ENCODE measurements around the gene TFF3.
"Not testable (repeated sequence)": the region's sequence is repeated elsewhere in the genome, so short reads cannot be mapped to it uniquely, and the experiment has no call there.

Gene TFF3

DNA sequence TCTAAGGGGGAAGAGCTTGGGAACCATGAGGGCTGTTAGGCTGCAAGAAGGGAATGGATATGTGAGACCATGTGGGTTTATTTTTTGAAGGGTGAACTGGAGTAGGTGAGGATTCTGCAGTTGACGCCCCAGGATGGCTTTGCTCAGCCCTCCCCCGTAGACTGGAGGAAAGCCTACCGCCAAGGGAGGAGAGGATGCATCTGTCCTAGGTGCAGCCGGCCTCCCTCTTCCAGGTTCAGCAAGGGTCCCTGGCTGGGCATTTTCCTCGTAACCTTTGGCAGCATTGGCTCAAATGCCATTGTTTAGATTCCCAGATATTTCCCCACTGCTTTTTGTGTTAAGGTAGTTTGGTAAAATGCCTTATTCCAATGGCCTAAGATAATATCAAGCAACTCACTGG lies 16.6 kb downstream of the TFF3 start:
- H3K4me1 ChIP-seq (ENCODE audit: control insufficient read depth, insufficient read depth, low read length), result peaks cover 3% of the 10 kb centered on the region
- H3K36me3 ChIP-seq (ENCODE audit: control insufficient read depth, insufficient read depth, low read length), result no peaks in the 10 kb centered on the region
- no peaks in the 10 kb centered on the region for H3K27me3 ChIP-seq (ENCODE audit: control insufficient read depth, insufficient read depth, low read length)
- H3K9me3 ChIP-seq (ENCODE audit: control insufficient read depth, insufficient read depth, low read length), result no peaks in the 10 kb centered on the region
- H3K9ac ChIP-seq (ENCODE audit: low read depth, low read length), result no peak overlapping the region
- H3K4me3 ChIP-seq (ENCODE audit: low read depth, low read length), result no peak overlapping the region

GRCh38 chr21:42298237-42298636 lies 17.0 kb downstream of the TFF3 start:
- Histone ChIP-seq H3K27me3 (ENCODE audit: control insufficient read depth, insufficient read depth, low read length) (no peaks in the 10 kb centered on the region), H3K9ac (ENCODE audit: low read depth, low read length) (no peak overlapping the region), H3K36me3 (ENCODE audit: control insufficient read depth, insufficient read depth, low read length) (no peaks in the 10 kb centered on the region), H3K4me1 (ENCODE audit: control insufficient read depth, insufficient read depth, low read length) (peaks cover 3% of the 10 kb centered on the region), H3K9me3 (ENCODE audit: control insufficient read depth, insufficient read depth, low read length) (no peaks in the 10 kb centered on the region), H3K4me3 (ENCODE audit: low read depth, low read length) (no peak overlapping the region)

DNA sequence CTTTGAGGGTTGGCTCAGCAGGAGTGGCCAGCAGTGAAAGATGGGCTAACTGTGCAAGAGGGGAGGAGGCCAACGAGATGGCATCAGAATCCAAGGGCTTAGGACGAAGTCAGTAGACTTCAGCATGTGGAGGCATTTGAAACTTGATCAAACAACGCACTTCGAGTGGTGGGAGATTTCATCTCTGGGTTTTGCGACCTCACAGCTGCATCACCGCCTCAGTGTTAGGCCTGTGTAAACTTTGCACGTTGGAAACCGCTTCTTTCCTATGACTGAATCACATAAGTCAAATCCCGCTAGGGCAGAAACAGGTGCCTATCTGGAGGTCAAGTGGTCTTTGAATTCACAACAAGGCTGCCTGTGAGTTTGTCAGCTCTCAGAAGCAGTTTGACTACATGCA lies 17.8 kb downstream of the TFF3 start:
- Histone ChIP-seq H3K4me1 (ENCODE audit: control insufficient read depth, insufficient read depth, low read length) (peaks cover 3% of the 10 kb centered on the region), H3K9me3 (ENCODE audit: control insufficient read depth, insufficient read depth, low read length) (no peaks in the 10 kb centered on the region), H3K27me3 (ENCODE audit: control insufficient read depth, insufficient read depth, low read length) (no peaks in the 10 kb centered on the region), H3K36me3 (ENCODE audit: control insufficient read depth, insufficient read depth, low read length) (no peaks in the 10 kb centered on the region), H3K9ac (ENCODE audit: low read depth, low read length) (no peak overlapping the region), H3K4me3 (ENCODE audit: low read depth, low read length) (no peak overlapping the region)

DNA sequence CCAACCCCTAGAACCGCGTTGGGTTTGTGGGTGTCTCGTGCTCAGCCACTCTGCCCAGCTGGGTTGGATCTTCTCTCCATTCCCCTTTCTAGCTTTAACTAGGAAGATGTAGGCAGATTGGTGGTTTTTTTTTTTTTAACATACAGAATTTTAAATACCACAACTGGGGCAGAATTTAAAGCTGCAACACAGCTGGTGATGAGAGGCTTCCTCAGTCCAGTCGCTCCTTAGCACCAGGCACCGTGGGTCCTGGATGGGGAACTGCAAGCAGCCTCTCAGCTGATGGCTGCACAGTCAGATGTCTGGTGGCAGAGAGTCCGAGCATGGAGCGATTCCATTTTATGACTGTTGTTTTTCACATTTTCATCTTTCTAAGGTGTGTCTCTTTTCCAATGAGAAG lies 18.7 kb downstream of the TFF3 start:
- Histone ChIP-seq H3K4me3 (ENCODE audit: low read depth, low read length) (no peak overlapping the region), H3K36me3 (ENCODE audit: control insufficient read depth, insufficient read depth, low read length) (no peaks in the 10 kb centered on the region), H3K27me3 (ENCODE audit: control insufficient read depth, insufficient read depth, low read length) (no peaks in the 10 kb centered on the region), H3K4me1 (ENCODE audit: control insufficient read depth, insufficient read depth, low read length) (peaks cover 3% of the 10 kb centered on the region), H3K9ac (ENCODE audit: low read depth, low read length) (no peak overlapping the region), H3K9me3 (ENCODE audit: control insufficient read depth, insufficient read depth, low read length) (no peaks in the 10 kb centered on the region)

- H3K9me3 ChIP-seq (ENCODE audit: control insufficient read depth, insufficient read depth, low read length), result no peaks in the 10 kb centered on the region
- peaks cover 3% of the 10 kb centered on the region for H3K4me1 ChIP-seq (ENCODE audit: control insufficient read depth, insufficient read depth, low read length)
- no peak overlapping the region for H3K9ac ChIP-seq (ENCODE audit: low read depth, low read length)
- H3K27me3 ChIP-seq (ENCODE audit: control insufficient read depth, insufficient read depth, low read length), result no peaks in the 10 kb centered on the region
- H3K36me3 ChIP-seq (ENCODE audit: control insufficient read depth, insufficient read depth, low read length), result no peaks in the 10 kb centered on the region
- no peak overlapping the region for H3K4me3 ChIP-seq (ENCODE audit: low read depth, low read length)
These were observed 19.4 kb downstream of the TFF3 start for GRCh38 chr21:42295845-42296244.

DNA sequence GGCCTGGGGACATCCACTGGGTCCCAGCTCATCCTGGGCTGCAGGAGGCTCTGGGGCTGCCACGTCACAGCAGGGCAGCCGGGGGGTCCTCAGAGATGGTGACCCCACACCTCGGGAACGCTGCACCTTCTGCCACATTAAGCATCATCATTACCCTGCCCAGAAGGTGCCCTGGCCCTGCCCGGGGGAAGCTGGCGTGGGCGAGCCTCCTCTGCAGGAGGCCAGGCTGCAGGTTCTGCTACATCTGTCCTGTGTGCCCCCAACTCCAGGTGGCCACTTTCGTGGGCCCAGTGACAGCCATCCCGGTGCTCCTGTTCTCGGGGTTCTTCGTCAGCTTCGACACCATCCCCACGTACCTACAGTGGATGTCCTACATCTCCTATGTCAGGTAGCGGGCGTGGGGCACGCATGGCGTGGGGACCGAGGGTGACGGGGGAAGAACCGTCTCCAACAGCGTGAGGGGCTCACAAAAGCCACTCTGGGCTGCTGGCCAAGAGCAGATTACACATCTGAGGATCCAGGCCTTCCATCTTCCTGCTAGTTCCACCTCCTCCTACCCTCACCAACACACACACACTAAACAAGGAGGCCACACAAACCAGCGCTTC lies 20.8 kb downstream of the TFF3 start:
- Histone ChIP-seq H3K4me1 (ENCODE audit: control insufficient read depth, insufficient read depth, low read length) (peaks cover 3% of the 10 kb centered on the region), H3K27me3 (ENCODE audit: control insufficient read depth, insufficient read depth, low read length) (no peaks in the 10 kb centered on the region), H3K36me3 (ENCODE audit: control insufficient read depth, insufficient read depth, low read length) (no peaks in the 10 kb centered on the region), H3K9ac (ENCODE audit: low read depth, low read length) (no peak overlapping the region), H3K9me3 (ENCODE audit: control insufficient read depth, insufficient read depth, low read length) (no peaks in the 10 kb centered on the region), H3K4me3 (ENCODE audit: low read depth, low read length) (no peak overlapping the region)

GRCh38 chr21:42293649-42294272 lies 21.4 kb downstream of the TFF3 start:
- Histone ChIP-seq H3K9me3 (ENCODE audit: control insufficient read depth, insufficient read depth, low read length) (no peaks in the 10 kb centered on the region), H3K9ac (ENCODE audit: low read depth, low read length) (no peak overlapping the region), H3K4me3 (ENCODE audit: low read depth, low read length) (no peak overlapping the region), H3K4me1 (ENCODE audit: control insufficient read depth, insufficient read depth, low read length) (peaks cover 3% of the 10 kb centered on the region), H3K27me3 (ENCODE audit: control insufficient read depth, insufficient read depth, low read length) (no peaks in the 10 kb centered on the region), H3K36me3 (ENCODE audit: control insufficient read depth, insufficient read depth, low read length) (no peaks in the 10 kb centered on the region)

- not testable (repeated sequence) for H3K9ac ChIP-seq (ENCODE audit: low read depth, low read length); H3K4me3 ChIP-seq (ENCODE audit: low read depth, low read length); H3K4me1 ChIP-seq (ENCODE audit: control insufficient read depth, insufficient read depth, low read length); H3K36me3 ChIP-seq (ENCODE audit: control insufficient read depth, insufficient read depth, low read length); H3K27me3 ChIP-seq (ENCODE audit: control insufficient read depth, insufficient read depth, low read length); H3K9me3 ChIP-seq (ENCODE audit: control insufficient read depth, insufficient read depth, low read length)
These were observed 22.6 kb downstream of the TFF3 start for GRCh38 chr21:42292563-42293142.

- no peak overlapping the region for H3K4me3 ChIP-seq (ENCODE audit: low read depth, low read length)
- H3K27me3 ChIP-seq (ENCODE audit: control insufficient read depth, insufficient read depth, low read length), result no peaks in the 10 kb centered on the region
- no peaks in the 10 kb centered on the region for H3K9me3 ChIP-seq (ENCODE audit: control insufficient read depth, insufficient read depth, low read length)
- H3K9ac ChIP-seq (ENCODE audit: low read depth, low read length), result no peak overlapping the region
- no peaks in the 10 kb centered on the region for H3K36me3 ChIP-seq (ENCODE audit: control insufficient read depth, insufficient read depth, low read length)
- no peaks in the 10 kb centered on the region for H3K4me1 ChIP-seq (ENCODE audit: control insufficient read depth, insufficient read depth, low read length)
These were observed 23.3 kb downstream of the TFF3 start for GRCh38 chr21:42291751-42292562.

GRCh38 chr21:42291003-42291750 lies 24.0 kb downstream of the TFF3 start:
- Histone ChIP-seq H3K9ac (ENCODE audit: low read depth, low read length) (no peak overlapping the region), H3K4me1 (ENCODE audit: control insufficient read depth, insufficient read depth, low read length) (no peaks in the 10 kb centered on the region), H3K4me3 (ENCODE audit: low read depth, low read length) (no peak overlapping the region), H3K9me3 (ENCODE audit: control insufficient read depth, insufficient read depth, low read length) (no peaks in the 10 kb centered on the region), H3K36me3 (ENCODE audit: control insufficient read depth, insufficient read depth, low read length) (no peaks in the 10 kb centered on the region), H3K27me3 (ENCODE audit: control insufficient read depth, insufficient read depth, low read length) (no peaks in the 10 kb centered on the region)

DNA sequence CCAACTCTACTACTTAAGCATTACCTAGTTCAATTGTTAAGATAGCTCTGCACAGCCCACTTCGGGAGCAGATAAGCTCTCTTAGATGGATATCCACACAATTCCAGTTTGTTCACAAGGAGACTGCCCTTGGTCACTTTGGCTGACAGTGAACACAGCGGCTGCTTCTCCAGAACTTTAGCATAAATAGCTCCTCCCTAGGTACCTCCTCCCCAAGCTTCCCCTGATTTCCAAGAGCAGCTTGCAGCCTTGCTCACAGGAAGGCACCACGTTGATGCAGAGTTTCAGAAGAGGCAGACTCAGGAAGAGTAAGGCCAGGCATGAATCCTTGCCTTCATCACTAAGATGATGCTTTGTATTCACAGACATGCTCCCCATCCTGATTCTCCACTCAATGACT lies 24.7 kb downstream of the TFF3 start:
- Histone ChIP-seq H3K9ac (ENCODE audit: low read depth, low read length) (no peak overlapping the region), H3K9me3 (ENCODE audit: control insufficient read depth, insufficient read depth, low read length) (no peaks in the 10 kb centered on the region), H3K36me3 (ENCODE audit: control insufficient read depth, insufficient read depth, low read length) (no peaks in the 10 kb centered on the region), H3K4me3 (ENCODE audit: low read depth, low read length) (no peak overlapping the region), H3K27me3 (ENCODE audit: control insufficient read depth, insufficient read depth, low read length) (no peaks in the 10 kb centered on the region), H3K4me1 (ENCODE audit: control insufficient read depth, insufficient read depth, low read length) (no peaks in the 10 kb centered on the region)
